GM18498 (cell line): ENCODE data around the gene ZNF407.
A peak's percentile ranks its signal among the peaks of the same experiment; 100 is the strongest.

Source experiments
- ATAC-seq: cut with Tn5 transposase; IDR thresholded peaks from one replicate; pipeline ENCODE4 v1.9.1; 2021; ENCODE audit warnings: mild to moderate bottlenecking, moderate library complexity; ENCODE audit not compliant: unreplicated experiment

ZNF407 gene

GRCh38 chr18:74715865-74716712 is 118.4 kb downstream of the ZNF407 start:
- no peak for ATAC-seq

DNA sequence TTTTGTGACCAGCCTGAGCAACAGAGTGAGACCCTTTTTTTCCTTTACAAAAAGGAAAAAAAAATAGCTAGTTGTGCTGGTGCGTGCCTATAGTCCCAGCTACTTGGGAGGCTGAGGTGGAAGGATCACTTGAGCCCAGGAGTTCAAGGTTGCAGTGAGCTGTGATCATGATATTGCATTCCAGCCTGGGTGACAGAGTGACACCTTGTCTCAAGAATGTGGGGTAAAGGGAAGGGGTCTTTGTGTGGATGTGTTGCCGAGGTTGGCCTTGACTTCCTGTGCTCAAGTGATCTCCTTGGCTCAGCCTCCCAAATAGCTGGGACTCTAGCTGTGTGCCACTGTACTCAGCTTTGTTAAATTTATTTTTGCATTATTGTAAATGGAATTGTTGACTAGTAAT is 120.6 kb downstream of the ZNF407 start:
- ATAC-seq = no peak

GRCh38 chr18:74722237-74722636 is 124.6 kb downstream of the ZNF407 start:
- ATAC-seq = no peak

- no peak for ATAC-seq
Observed at GRCh38 chr18:74724186-74724585, 126.5 kb downstream of the ZNF407 start.

- ATAC-seq = no peak
Observed at GRCh38 chr18:74725690-74726089, 128.0 kb downstream of the ZNF407 start.

GRCh38 chr18:74728586-74728985 is 130.9 kb downstream of the ZNF407 start:
- ATAC-seq = no peak

- no peak for ATAC-seq
Observed at GRCh38 chr18:74731097-74731496, 133.4 kb downstream of the ZNF407 start.

DNA sequence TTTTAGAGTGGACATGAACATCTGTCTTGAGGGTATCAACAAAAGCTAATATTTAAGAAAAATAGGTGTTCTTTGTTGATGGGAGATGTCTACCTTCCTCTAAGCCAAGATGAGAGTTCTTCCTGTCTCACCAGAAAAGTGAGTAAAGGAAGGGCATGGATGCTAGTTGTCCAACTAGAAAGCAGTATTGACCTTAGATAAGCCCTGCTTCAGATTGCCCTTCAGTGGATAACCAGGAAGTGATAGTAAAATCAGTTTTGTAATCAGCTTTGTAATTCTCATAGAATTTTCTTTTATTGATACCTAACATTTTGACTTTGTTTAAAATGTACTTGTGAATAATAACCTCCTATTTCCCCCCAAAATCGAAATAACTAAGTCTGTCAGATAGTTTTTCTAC is 134.7 kb downstream of the ZNF407 start:
- no peak for ATAC-seq

- no peak for ATAC-seq
Observed at GRCh38 chr18:74733598-74733997, 135.9 kb downstream of the ZNF407 start.

DNA sequence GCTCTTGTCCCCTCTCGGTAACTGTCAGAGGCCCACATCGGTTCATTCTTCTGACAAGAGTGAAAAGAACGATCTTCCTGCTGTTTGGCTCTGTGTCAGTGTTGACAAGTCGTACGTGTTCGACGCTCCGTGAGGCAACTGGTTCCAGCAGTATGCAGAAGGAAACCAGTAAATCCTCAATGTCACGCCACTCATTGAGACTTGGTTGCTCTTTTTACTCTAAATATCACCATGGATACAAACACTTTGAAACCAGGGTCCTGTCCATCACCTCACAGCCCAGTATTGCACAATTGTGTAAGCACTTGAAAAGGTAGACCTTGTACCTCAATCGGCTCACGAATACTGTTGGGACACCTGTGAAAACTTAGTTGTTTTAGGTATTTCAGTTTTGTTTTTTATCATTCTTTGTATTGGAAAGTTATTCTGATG is 136.4 kb downstream of the ZNF407 start:
- no peak for ATAC-seq

GRCh38 chr18:74739926-74740325 is 142.3 kb downstream of the ZNF407 start:
- ATAC-seq = no peak

GRCh38 chr18:74742573-74743243 is 145.0 kb downstream of the ZNF407 start:
- no peak for ATAC-seq

DNA sequence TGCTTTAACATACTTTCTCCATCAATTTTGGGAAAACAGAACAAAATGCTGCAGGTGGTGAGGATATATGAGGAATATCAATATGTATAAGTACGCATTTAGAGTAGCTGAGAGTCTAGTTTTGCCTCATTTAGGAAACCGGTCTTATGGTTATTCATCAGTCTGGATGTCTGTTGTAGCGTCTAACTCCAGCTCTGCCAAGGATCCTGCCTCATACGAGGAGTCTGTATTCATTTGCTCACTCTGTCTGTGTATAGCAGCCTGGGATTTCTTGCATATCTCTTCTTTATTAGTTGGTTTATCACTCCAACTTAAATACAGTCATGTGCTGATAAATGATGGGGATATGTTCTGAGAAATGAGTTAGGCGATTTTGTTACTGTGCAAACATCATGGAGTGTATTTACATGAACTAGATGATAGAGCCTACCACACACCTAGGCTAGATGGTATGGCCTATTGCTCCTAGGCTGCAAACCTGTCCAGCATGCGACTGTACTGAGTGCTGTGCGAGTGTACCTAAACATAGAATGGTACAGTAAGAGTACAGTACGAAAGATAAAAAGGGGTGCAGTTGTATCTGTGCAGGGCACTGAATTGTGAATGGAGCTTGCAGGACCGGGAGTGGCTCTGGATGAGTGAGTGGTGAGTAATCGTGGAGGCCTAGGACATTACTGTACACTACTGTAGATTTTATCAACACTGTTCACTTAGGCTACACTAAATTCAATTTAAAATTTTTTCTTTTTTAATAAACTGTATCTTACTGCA is 148.1 kb downstream of the ZNF407 start:
- no peak for ATAC-seq

DNA sequence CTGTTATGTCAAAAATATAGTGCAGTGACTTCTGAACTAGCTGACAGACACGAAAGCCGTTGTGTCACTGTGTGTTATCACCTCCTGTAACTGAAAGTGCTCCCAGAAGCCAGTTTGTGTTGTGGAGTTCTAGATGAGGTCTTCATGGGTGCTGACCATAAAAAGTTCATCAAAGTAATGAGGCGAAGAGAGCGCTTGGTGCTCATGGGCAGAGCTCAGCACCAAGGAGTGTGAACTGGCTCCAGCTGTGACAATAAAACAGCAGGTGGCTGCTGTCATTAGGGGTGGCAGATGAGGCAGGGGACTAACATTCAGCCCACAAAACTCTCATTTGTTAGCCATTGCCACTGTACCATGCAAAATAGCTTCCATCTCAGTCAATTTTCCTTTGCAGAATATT is 151.1 kb downstream of the ZNF407 start:
- no peak for ATAC-seq

DNA sequence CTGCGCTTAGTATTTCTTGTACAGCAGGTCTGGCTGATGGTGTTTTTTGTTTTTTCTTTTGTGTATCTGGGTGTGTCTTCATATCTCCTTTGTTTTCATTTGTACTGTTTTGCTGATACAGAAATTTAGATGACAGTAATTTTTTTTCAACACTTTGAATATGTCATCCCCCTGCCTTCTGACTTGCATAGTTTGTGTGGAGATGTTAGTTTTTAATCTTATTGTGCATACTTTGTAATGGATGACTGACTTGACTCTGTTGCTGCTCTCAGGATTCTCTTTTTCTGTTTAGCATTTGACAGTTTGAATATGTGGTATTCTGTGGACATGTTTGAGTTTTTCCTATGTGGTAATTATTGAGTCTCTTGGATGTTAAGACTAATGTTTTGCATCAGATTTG is 161.3 kb downstream of the ZNF407 start:
- ATAC-seq = no peak

GRCh38 chr18:74760026-74760425 is 162.4 kb downstream of the ZNF407 start:
- ATAC-seq = no peak

- no peak for ATAC-seq
Observed at GRCh38 chr18:74760436-74760835, 162.8 kb downstream of the ZNF407 start.

- ATAC-seq = no peak
Observed at GRCh38 chr18:74766251-74766650, 168.6 kb downstream of the ZNF407 start.

GRCh38 chr18:74768096-74768495 is 170.4 kb downstream of the ZNF407 start:
- no peak for ATAC-seq

DNA sequence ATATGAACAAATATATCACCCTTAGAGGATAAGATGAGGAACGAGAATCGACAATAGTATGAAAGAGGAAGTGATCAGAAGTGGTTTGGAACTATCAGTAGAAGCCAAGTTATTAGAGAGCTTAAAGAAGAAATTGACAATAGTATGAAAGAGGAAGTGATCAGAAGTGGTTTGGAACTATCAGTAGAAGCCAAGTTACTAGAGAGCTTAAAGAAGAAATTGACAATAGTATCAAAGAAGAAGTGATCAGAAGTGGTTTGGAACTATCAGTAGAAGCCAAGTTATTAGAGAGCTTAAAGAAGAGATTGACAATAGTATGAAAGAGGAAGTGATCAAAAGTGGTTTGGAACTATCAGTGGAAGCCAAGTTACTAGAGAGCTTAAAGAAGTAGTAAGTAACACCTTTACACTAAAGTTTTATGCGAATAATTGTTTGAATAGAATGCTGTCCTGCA is 175.5 kb downstream of the ZNF407 start:
- peak; percentile 88 for ATAC-seq

- no peak for ATAC-seq
Observed at GRCh38 chr18:74774486-74774885, 176.8 kb downstream of the ZNF407 start.
